IPS-20b (cell line): ENCODE data around the gene FRY.

Source experiments
- H3K27ac ChIP-seq: one replicate; pipeline ENCODE4 v1.5.1; 2013; ENCODE audit warnings: low read length
- H3K27me3 ChIP-seq: 2 replicates; pipeline ENCODE4 v1.6.1; 2013; ENCODE audit warnings: mild to moderate bottlenecking, low read length, inconsistent platforms; ENCODE audit not compliant: insufficient read depth
- H3K36me3 ChIP-seq: 2 replicates; pipeline ENCODE4 v1.6.1; 2013; ENCODE audit warnings: low read depth, mild to moderate bottlenecking, inconsistent platforms, low read length, moderate library complexity; ENCODE audit not compliant: insufficient read depth
- H3K4me1 ChIP-seq: 2 replicates; pipeline ENCODE4 v1.6.1; 2013; ENCODE audit warnings: mild to moderate bottlenecking, control low read depth, inconsistent platforms, low read length, moderate library complexity; ENCODE audit not compliant: insufficient read depth
- H3K4me3 ChIP-seq: 2 replicates; pipeline ENCODE4 v1.5.1; 2013; ENCODE audit warnings: mild to moderate bottlenecking, low read length, inconsistent platforms
- H3K9ac ChIP-seq: 2 replicates; pipeline ENCODE4 v1.6.1; 2013; ENCODE audit warnings: low read depth, mild to moderate bottlenecking, inconsistent platforms, low read length, moderate library complexity
- H3K9me3 ChIP-seq: 2 replicates; pipeline ENCODE4 v1.6.1; 2013; ENCODE audit warnings: mild to moderate bottlenecking, low read depth, low read length, inconsistent platforms; ENCODE audit not compliant: insufficient read depth

Gene FRY

GRCh38 chr13:32019612-32020233 lies 11.9 kb upstream of the FRY start:
- Histone ChIP-seq H3K27ac (no peak overlapping the region), H3K9me3 (no peaks in the 10 kb centered on the region), H3K9ac (no peak overlapping the region), H3K36me3 (no peaks in the 10 kb centered on the region), H3K4me1 (no peaks in the 10 kb centered on the region; the same call in 1 of the 2 replicates), H3K4me3 (no peak overlapping the region), H3K27me3 (no peaks in the 10 kb centered on the region)

GRCh38 chr13:32021785-32022184 lies 9.8 kb upstream of the FRY start:
- no peaks in the 10 kb centered on the region for H3K9me3 ChIP-seq
- no peak overlapping the region for H3K27ac ChIP-seq
- no peaks in the 10 kb centered on the region for H3K36me3 ChIP-seq
- H3K4me1 ChIP-seq, result peaks cover 10% of the 10 kb centered on the region
- no peak overlapping the region for H3K4me3 ChIP-seq
- no peaks in the 10 kb centered on the region for H3K27me3 ChIP-seq
- no peak overlapping the region for H3K9ac ChIP-seq

GRCh38 chr13:32022311-32022710 lies 9.3 kb upstream of the FRY start:
- Histone ChIP-seq H3K4me3 (no peak overlapping the region), H3K9me3 (no peaks in the 10 kb centered on the region), H3K36me3 (no peaks in the 10 kb centered on the region), H3K27me3 (no peaks in the 10 kb centered on the region), H3K27ac (no peak overlapping the region), H3K9ac (no peak overlapping the region), H3K4me1 (peaks cover 14% of the 10 kb centered on the region)

- Histone ChIP-seq H3K36me3 (no peaks in the 10 kb centered on the region), H3K27me3 (no peaks in the 10 kb centered on the region), H3K9ac (no peak overlapping the region), H3K9me3 (no peaks in the 10 kb centered on the region), H3K4me3 (no peak overlapping the region), H3K27ac (no peak overlapping the region), H3K4me1 (peaks cover 15% of the 10 kb centered on the region)
Observed at GRCh38 chr13:32023096-32023495, 8.5 kb upstream of the FRY start.

GRCh38 chr13:32023698-32024097 lies 7.9 kb upstream of the FRY start:
- H3K4me3 ChIP-seq, result no peak overlapping the region
- H3K27me3 ChIP-seq, result no peaks in the 10 kb centered on the region
- H3K9ac ChIP-seq, result no peak overlapping the region
- H3K9me3 ChIP-seq, result no peaks in the 10 kb centered on the region
- no peaks in the 10 kb centered on the region for H3K36me3 ChIP-seq
- peaks cover 18% of the 10 kb centered on the region for H3K4me1 ChIP-seq
- no peak overlapping the region for H3K27ac ChIP-seq

- Histone ChIP-seq H3K9ac (no peak overlapping the region), H3K4me3 (no peak overlapping the region), H3K27me3 (no peaks in the 10 kb centered on the region), H3K27ac (no peak overlapping the region), H3K4me1 (peaks cover 22% of the 10 kb centered on the region), H3K36me3 (no peaks in the 10 kb centered on the region), H3K9me3 (no peaks in the 10 kb centered on the region)
Observed at GRCh38 chr13:32024750-32025149, 6.8 kb upstream of the FRY start.

GRCh38 chr13:32025730-32026129 lies 5.8 kb upstream of the FRY start:
- Histone ChIP-seq H3K27ac (no peak overlapping the region), H3K4me1 (peaks cover 29% of the 10 kb centered on the region), H3K4me3 (peak overlapping the region; percentile 34; the same call in 1 of the 2 replicates), H3K9ac (no peak overlapping the region), H3K27me3 (no peaks in the 10 kb centered on the region), H3K36me3 (no peaks in the 10 kb centered on the region), H3K9me3 (no peaks in the 10 kb centered on the region)

GRCh38 chr13:32026623-32027022 lies 5.0 kb upstream of the FRY start:
- Histone ChIP-seq H3K9me3 (no peaks in the 10 kb centered on the region), H3K27ac (no peak overlapping the region), H3K4me3 (no peak overlapping the region), H3K9ac (no peak overlapping the region), H3K36me3 (no peaks in the 10 kb centered on the region), H3K4me1 (peaks cover 30% of the 10 kb centered on the region), H3K27me3 (no peaks in the 10 kb centered on the region)

GRCh38 chr13:32028711-32029110 lies 2.9 kb upstream of the FRY start:
- Histone ChIP-seq H3K36me3 (no peaks in the 10 kb centered on the region), H3K27me3 (no peaks in the 10 kb centered on the region), H3K27ac (peak overlapping the region; percentile 22)

GRCh38 chr13:32029684-32030083 lies 1.9 kb upstream of the FRY start:
- Histone ChIP-seq H3K9me3 (no peaks in the 10 kb centered on the region), H3K4me1 (peaks cover 33% of the 10 kb centered on the region), H3K36me3 (no peaks in the 10 kb centered on the region), H3K27ac (no peak overlapping the region), H3K9ac (no peak overlapping the region), H3K4me3 (no peak overlapping the region), H3K27me3 (no peaks in the 10 kb centered on the region)

More at GRCh38 chr13:32028711-32029110, 2.9 kb upstream of the FRY start:
- peak overlapping the region; percentile 37; the same call in 1 of the 2 replicates for H3K4me3 ChIP-seq
- H3K4me1 ChIP-seq, result peaks cover 33% of the 10 kb centered on the region
- H3K9me3 ChIP-seq, result no peaks in the 10 kb centered on the region
- peak overlapping the region; percentile 40; the same call in 1 of the 2 replicates for H3K9ac ChIP-seq

- Histone ChIP-seq H3K9me3 (no peaks in the 10 kb centered on the region), H3K27me3 (no peaks in the 10 kb centered on the region), H3K36me3 (no peaks in the 10 kb centered on the region), H3K4me3 (peak overlapping the region; percentile 79), H3K27ac (no peak overlapping the region), H3K4me1 (peaks cover 39% of the 10 kb centered on the region), H3K9ac (peak overlapping the region; percentile 76; the same call in 1 of the 2 replicates)
Observed at GRCh38 chr13:32031815-32032370, 319 bp downstream of the FRY start.

- Histone ChIP-seq H3K27me3 (no peaks in the 10 kb centered on the region), H3K9ac (no peak overlapping the region), H3K27ac (no peak overlapping the region), H3K36me3 (no peaks in the 10 kb centered on the region), H3K4me3 (peak overlapping the region; percentile 79; the same call in 1 of the 2 replicates), H3K9me3 (no peaks in the 10 kb centered on the region), H3K4me1 (peaks cover 35% of the 10 kb centered on the region)
Observed at GRCh38 chr13:32032759-32033158, 1.2 kb downstream of the FRY start.
